ENCODE measurements around the gene ERC2. TPM values are rescaled to one million over a fixed set of nuclear protein-coding genes. Genes with fewer than 3 reads are reported as not detected.

The ERC2 gene
- total RNA-seq, 1 experiment from 2014 or later = 0.90 TPM

DNA sequence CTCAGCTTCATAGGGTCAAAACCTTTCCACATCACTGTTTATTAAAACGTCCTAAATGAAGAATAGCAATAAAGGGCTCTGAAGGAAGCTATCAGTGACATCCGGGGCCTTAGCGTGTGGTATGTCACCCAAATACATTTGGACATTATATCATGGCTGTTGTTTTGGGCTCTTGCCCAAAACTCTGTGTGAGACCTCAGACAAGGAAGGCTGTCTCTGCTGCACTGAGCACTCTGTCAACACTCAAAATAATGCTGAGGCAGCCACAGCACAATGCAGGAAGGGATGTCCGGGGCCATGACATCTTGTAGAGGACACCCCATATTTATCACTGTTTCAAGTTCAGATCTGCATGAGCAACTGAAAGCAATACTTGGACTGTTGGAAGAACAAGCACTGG lies 687.4 kb downstream of the ERC2 start:
- intact Hi-C loops (cut with micrococcal nuclease; ENCODE audit: unreplicated experiment) = no loop called here
- Histone ChIP-seq H3K9me3 (ENCODE audit: low read depth, low read length, poor library complexity, severe bottlenecking) (no peaks in the 10 kb centered on the region), H3K4me3 (ENCODE audit: low read depth, low read length, poor library complexity, severe bottlenecking) (no peak overlapping the region), H3K36me3 (ENCODE audit: insufficient read depth, low read length, poor library complexity, severe bottlenecking) (no peaks in the 10 kb centered on the region), H3K27ac (ENCODE audit: low read depth, low read length, poor library complexity, severe bottlenecking) (no peak overlapping the region), H3K4me1 (ENCODE audit: insufficient read depth, low read length, poor library complexity, severe bottlenecking) (no peaks in the 10 kb centered on the region), H3K27me3 (replicated peaks; ENCODE audit: insufficient read depth, low read depth, low read length, poor library complexity) (no peaks in the 10 kb centered on the region)
- no TSS peak for BruUV-seq (replicated peaks)
- no peak for DNase-seq (ENCODE audit: low spot score)
- TF ChIP-seq, protein P1, sequence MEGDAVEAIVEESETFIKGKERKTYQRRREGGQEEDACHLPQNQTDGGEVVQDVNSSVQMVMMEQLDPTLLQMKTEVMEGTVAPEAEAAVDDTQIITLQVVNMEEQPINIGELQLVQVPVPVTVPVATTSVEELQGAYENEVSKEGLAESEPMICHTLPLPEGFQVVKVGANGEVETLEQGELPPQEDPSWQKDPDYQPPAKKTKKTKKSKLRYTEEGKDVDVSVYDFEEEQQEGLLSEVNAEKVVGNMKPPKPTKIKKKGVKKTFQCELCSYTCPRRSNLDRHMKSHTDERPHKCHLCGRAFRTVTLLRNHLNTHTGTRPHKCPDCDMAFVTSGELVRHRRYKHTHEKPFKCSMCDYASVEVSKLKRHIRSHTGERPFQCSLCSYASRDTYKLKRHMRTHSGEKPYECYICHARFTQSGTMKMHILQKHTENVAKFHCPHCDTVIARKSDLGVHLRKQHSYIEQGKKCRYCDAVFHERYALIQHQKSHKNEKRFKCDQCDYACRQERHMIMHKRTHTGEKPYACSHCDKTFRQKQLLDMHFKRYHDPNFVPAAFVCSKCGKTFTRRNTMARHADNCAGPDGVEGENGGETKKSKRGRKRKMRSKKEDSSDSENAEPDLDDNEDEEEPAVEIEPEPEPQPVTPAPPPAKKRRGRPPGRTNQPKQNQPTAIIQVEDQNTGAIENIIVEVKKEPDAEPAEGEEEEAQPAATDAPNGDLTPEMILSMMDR (conservative IDR thresholded peaks at IDR 0.05; ENCODE audit: low read depth, low read length) = no peak
- TF ChIP-seq EZH2 (IDR thresholded peaks at IDR 0.05; ENCODE audit: borderline replicate concordance, low read depth, low read length, poor library complexity, severe bottlenecking) = no peak
- CTCF ChIA-PET = no interaction called here
- POLR2A ChIA-PET (ENCODE audit: low non-redundant PET) = no interaction called here

DNA sequence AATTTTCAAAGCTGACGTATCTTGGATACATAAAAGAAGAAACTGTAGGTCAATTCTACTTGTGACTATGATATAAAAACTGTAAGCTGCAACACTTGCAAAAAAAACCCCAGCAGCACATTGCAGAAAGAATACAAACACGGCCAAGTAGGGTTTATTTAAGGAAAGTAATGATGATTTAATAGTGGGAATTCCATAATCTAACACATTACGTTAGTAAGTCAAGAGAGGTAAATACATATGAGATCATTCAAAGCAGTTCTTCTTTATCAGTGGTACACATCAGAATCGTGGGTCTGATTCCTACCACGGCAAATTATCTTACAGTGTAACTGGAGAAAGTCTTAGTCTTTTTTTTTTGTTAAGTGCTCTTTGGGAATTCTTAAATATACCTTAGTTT lies 688.7 kb downstream of the ERC2 start:
- Histone ChIP-seq H3K4me1 (ENCODE audit: insufficient read depth, low read length, poor library complexity, severe bottlenecking) (no peaks in the 10 kb centered on the region), H3K27ac (ENCODE audit: low read depth, low read length, poor library complexity, severe bottlenecking) (no peak overlapping the region), H3K9me3 (ENCODE audit: low read depth, low read length, poor library complexity, severe bottlenecking) (no peaks in the 10 kb centered on the region), H3K36me3 (ENCODE audit: insufficient read depth, low read length, poor library complexity, severe bottlenecking) (no peaks in the 10 kb centered on the region), H3K27me3 (replicated peaks; ENCODE audit: insufficient read depth, low read depth, low read length, poor library complexity) (no peaks in the 10 kb centered on the region), H3K4me3 (ENCODE audit: low read depth, low read length, poor library complexity, severe bottlenecking) (no peak overlapping the region)
- BruUV-seq (replicated peaks) = no TSS peak
- no peak for DNase-seq (ENCODE audit: low spot score)
- CTCF ChIA-PET = interaction anchor here (0.7 kb wide), 1 partner anchor 122 kb away, joined by 4 read pairs; no protein-coding TSS in a partner anchor
- POLR2A ChIA-PET (ENCODE audit: low non-redundant PET) = interaction anchor here (0.6 kb wide), 1 partner anchor 121 kb away, joined by 3 read pairs; no protein-coding TSS in a partner anchor
- TF ChIP-seq EZH2 (IDR thresholded peaks at IDR 0.05; ENCODE audit: borderline replicate concordance, low read depth, low read length, poor library complexity, severe bottlenecking) = no peak
- TF ChIP-seq, protein P1 (conservative IDR thresholded peaks at IDR 0.05; ENCODE audit: low read depth, low read length) = no peak
- intact Hi-C loops (cut with micrococcal nuclease; ENCODE audit: unreplicated experiment) = no loop called here

DNA sequence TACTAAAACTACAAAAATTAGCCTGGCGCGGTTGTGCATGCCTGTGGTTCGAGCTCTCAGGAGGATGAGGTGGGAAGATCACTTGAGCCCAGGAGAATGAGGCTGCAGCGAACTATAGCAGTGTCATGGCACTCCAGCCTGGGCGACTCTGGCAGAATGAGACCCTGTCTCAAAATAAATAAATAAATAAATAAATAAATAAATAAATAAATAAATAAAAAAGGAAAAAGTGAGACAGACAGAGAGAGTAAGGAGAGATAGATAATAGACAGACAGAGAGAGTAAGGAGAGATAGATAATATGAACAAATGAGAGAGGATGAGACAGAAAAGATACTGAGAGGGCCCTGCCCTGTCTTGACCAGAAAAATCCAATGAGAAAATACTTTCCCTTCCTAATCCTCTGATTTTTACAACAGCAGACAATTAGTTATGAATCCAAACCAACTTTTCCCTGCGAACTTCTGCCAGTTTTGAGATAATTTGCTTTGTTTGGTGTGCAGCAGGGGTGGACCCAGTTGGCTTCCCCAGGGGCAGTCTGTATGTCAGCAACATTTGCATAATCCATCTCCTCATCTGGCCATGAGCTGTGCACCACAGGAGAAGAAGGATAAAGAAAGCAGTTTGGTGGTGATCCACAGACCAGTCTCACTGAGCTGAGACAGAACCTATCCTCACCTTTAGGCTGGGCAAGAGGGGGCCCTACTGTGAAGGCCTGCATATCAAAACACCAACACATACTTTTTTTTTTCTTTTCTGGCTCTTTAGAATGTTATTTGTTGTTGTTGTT lies 692.7 kb downstream of the ERC2 start:
- no peaks in the 10 kb centered on the region for H3K36me3 ChIP-seq (ENCODE audit: insufficient read depth, low read length, poor library complexity, severe bottlenecking)
- H3K27ac ChIP-seq (ENCODE audit: low read depth, low read length, poor library complexity, severe bottlenecking) = no peak overlapping the region
- POLR2A ChIA-PET (ENCODE audit: low non-redundant PET) = no interaction called here
- H3K9me3 ChIP-seq (ENCODE audit: low read depth, low read length, poor library complexity, severe bottlenecking) = no peaks in the 10 kb centered on the region
- no peak for TF ChIP-seq EZH2 (IDR thresholded peaks at IDR 0.05; ENCODE audit: borderline replicate concordance, low read depth, low read length, poor library complexity, severe bottlenecking)
- TF ChIP-seq, protein P1 (conservative IDR thresholded peaks at IDR 0.05; ENCODE audit: low read depth, low read length) = no peak
- H3K4me1 ChIP-seq (ENCODE audit: insufficient read depth, low read length, poor library complexity, severe bottlenecking) = no peaks in the 10 kb centered on the region
- peak; percentile 4 for DNase-seq (ENCODE audit: low spot score)
- H3K27me3 ChIP-seq (replicated peaks; ENCODE audit: insufficient read depth, low read depth, low read length, poor library complexity) = no peaks in the 10 kb centered on the region
- CTCF ChIA-PET = no interaction called here
- intact Hi-C loops (cut with micrococcal nuclease; ENCODE audit: unreplicated experiment) = no loop called here
- no TSS peak for BruUV-seq (replicated peaks)
- H3K4me3 ChIP-seq (ENCODE audit: low read depth, low read length, poor library complexity, severe bottlenecking) = no peak overlapping the region

All from A673 (cell line).